ENCODE data around the gene SMNDC1. TPM values are rescaled to one million over a fixed set of nuclear protein-coding genes. Genes with fewer than 3 reads are reported as not detected.

Gene SMNDC1
- total and polyA plus RNA-seq, 11 donors: 5.2 to 23.1 (median 20.6) TPM

DNA sequence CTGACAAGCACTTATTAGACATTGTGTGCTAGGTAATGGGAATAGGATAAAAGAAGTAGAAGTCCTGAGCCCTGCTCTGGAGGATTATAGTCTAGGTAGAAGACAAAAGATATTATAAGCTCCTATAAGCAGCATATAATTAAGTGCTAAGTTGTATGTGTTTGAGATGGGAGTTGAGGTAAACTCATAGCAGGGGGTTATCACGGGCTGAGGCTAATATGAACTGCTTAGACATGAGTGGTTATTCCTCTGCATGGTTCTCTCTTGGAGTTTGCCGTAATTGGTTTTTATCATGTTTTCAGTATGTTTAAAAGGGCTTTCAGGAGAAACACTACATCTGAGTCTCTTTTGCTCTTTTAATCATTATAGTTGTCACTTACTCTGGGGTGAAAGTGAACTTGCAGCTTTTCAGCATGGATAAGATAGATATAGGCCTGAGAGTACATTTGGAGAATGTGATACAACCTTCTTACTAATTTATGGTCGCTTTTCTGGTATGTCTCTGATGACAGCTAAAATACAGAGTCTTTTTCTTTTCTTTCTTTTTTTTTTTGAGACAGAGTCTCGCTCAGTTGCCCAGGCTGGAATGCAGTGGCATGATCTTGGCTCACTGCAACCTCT is 39.0 kb downstream of the SMNDC1 start:
- Histone ChIP-seq H3K27ac (peak overlapping the region in 6 of 12 donors; percentile 7 to 89 (median 55)), H3K27me3 (no peaks in the 10 kb centered on the region), H3K4me1 (peaks cover 0 to 92% (median 56%) of the 10 kb centered on the region in 12 donors), H3K4me3 (no peak overlapping the region), H3K36me3 (no peaks in the 10 kb centered on the region), H3K9me3 (no peaks in the 10 kb centered on the region)
- no peak for DNase-seq
- TF ChIP-seq, protein P1, sequence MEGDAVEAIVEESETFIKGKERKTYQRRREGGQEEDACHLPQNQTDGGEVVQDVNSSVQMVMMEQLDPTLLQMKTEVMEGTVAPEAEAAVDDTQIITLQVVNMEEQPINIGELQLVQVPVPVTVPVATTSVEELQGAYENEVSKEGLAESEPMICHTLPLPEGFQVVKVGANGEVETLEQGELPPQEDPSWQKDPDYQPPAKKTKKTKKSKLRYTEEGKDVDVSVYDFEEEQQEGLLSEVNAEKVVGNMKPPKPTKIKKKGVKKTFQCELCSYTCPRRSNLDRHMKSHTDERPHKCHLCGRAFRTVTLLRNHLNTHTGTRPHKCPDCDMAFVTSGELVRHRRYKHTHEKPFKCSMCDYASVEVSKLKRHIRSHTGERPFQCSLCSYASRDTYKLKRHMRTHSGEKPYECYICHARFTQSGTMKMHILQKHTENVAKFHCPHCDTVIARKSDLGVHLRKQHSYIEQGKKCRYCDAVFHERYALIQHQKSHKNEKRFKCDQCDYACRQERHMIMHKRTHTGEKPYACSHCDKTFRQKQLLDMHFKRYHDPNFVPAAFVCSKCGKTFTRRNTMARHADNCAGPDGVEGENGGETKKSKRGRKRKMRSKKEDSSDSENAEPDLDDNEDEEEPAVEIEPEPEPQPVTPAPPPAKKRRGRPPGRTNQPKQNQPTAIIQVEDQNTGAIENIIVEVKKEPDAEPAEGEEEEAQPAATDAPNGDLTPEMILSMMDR (IDR thresholded peaks at IDR 0.05): no peak
- no peak for TF ChIP-seq POLR2A (IDR thresholded peaks at IDR 0.05)
- no peak for ATAC-seq
- 77 to 90% (median 84%) methylated on average over 4 of the region's 4 CpGs for WGBS, 4 donors
- intact Hi-C loops (cut with DNase I): loop anchor here in 1 of 10 donors (5.0 kb wide), 1 partner anchor 38 kb away; no protein-coding TSS in a partner anchor

DNA sequence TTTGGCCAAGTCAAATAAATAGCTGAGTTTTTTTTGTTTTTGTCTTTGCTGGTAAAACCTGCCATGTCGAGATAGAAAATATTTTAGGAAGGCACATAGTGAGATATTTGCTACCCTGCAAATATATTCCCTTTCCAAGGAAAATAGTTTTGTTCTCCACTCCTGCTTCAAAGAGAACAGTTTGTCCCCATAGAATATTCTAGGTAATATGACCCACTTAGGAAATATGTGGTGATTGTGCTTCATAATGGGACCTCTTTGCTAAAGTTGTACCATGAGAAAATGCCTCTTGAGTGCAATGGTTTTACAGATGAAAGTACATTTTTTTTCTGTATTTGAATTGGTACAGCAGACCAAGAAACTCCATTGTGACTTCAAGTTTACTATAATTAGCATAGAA is 41.6 kb downstream of the SMNDC1 start:
- Histone ChIP-seq H3K4me3 (no peak overlapping the region), H3K9me3 (no peaks in the 10 kb centered on the region), H3K27me3 (no peaks in the 10 kb centered on the region), H3K27ac (peak overlapping the region in 11 of 12 donors; percentile 32 to 78 (median 59)), H3K4me1 (peaks cover 0 to 89% (median 47%) of the 10 kb centered on the region in 12 donors), H3K36me3 (no peaks in the 10 kb centered on the region)
- peak in 3 of 4 donors; percentile 14 to 35 (median 21) for ATAC-seq
- TF ChIP-seq, protein P1 (IDR thresholded peaks at IDR 0.05): no peak
- no peak for TF ChIP-seq POLR2A (IDR thresholded peaks at IDR 0.05)
- intact Hi-C loops (cut with DNase I): loop anchor here in 1 of 10 donors (5.0 kb wide), 1 partner anchor 36 kb away; no protein-coding TSS in a partner anchor
- WGBS, 4 donors: 15 to 56% (median 31%) methylated on average over 1 of the region's 1 CpG
- no peak for DNase-seq

DNA sequence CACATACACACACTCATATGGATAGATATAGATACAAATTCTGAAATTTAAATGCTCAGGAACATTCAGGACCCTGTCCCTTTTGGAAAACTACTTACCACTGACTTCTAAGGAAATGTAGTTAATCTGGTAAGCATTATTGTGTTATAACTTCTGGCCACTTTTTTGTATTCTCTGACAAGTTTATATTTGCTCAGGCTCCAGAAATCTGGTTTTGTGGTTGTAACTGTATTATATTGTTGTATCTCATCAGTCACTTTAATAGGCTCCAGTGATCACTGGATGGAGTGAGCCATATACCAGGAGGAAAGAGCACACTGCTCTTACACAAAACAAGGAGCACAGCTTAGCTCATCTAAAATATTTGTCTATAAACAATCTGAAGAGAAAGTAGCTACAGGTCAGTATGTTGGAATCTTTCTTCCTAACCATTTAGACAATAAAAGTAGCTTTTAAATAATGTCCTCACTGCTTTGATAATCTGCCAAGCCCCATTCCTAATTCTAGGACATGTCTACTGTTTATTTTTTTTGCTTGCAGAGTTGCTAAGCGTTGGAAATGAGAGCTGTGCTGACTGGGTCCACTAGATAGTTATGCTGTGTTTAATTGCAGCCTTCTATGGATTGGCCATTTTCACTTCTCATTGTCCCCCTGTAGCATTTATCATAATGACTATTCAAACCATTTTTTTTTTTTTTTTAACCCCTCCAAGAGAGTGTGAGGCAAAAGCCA is 43.8 kb downstream of the SMNDC1 start:
- Histone ChIP-seq H3K36me3 (peaks cover 0 to 2% (median 0%) of the 10 kb centered on the region in 9 donors), H3K4me3 (no peak overlapping the region), H3K27me3 (no peaks in the 10 kb centered on the region), H3K9me3 (peaks cover 0 to 6% (median 0%) of the 10 kb centered on the region in 12 donors), H3K27ac (peak overlapping the region; percentile 32 to 68 (median 58)), H3K4me1 (peaks cover 0 to 71% (median 39%) of the 10 kb centered on the region in 12 donors)
- TF ChIP-seq, protein P1 (IDR thresholded peaks at IDR 0.05): no peak
- no peak for TF ChIP-seq POLR2A (IDR thresholded peaks at IDR 0.05)
- intact Hi-C loops (cut with DNase I): loop anchor here in 1 of 10 donors (5.0 kb wide), 1 partner anchor 34 kb away; no protein-coding TSS in a partner anchor
- 24 to 47% (median 36%) methylated on average over 1 of the region's 1 CpG for WGBS, 4 donors
- DNase-seq (no peak), ATAC-seq (peak; percentile 59 to 88 (median 83))

DNA sequence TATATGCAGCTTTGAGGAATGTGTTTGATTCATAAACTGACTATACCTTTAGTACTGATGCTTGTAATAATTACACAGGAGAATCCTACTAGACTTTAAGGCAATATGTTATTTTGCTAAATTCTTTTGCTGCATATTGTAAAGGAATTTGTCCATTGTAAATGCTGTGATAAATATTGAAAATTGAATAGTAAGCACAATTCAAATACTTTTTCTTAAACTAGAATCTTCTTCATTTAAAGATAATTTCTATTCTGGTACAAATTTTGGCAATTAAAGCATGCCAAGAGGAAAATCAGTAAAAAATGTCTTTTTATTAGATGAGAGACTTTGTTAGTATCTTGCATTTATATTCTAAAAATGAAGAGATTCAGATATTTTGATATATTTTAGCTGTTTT is 45.4 kb downstream of the SMNDC1 start:
- H3K36me3 ChIP-seq: peaks cover 0 to 6% (median 0%) of the 10 kb centered on the region in 9 donors
- DNase-seq: no peak
- TF ChIP-seq, protein P1 (IDR thresholded peaks at IDR 0.05): no peak
- no peak for ATAC-seq
- peak overlapping the region in 4 of 12 donors; percentile 5 to 64 (median 42) for H3K27ac ChIP-seq
- peaks cover 0 to 58% (median 34%) of the 10 kb centered on the region in 12 donors for H3K4me1 ChIP-seq
- no peak overlapping the region for H3K4me3 ChIP-seq
- no peaks in the 10 kb centered on the region for H3K27me3 ChIP-seq
- intact Hi-C loops (cut with DNase I): no loop called here
- peaks cover 0 to 11% (median 0%) of the 10 kb centered on the region in 12 donors for H3K9me3 ChIP-seq

All from heart left ventricle (tissue), 16 donors.